Neutrophil (primary cell): Measurements from ENCODE around the gene AGTR1.

Source experiments
- H3K27ac ChIP-seq: fragments of 200-600 bp; sonication (generic); 2 replicates; pipeline ENCODE4 v1.5.1; 2016; ENCODE audit warnings: mild to moderate bottlenecking, moderate library complexity
- H3K27me3 ChIP-seq: fragments of 200-600 bp; sonication (generic); 2 replicates; pipeline ENCODE4 v1.6.0; 2016; ENCODE audit warnings: mild to moderate bottlenecking
- H3K36me3 ChIP-seq: fragments of 200-600 bp; sonication (generic); 2 replicates; pipeline ENCODE4 v1.5.1; 2017
- H3K4me1 ChIP-seq, 2 experiments: fragments of 200-600 bp in 1 of 2; sonication (generic) in 1 of 2; 1 replicate in 1 of 2; 2 replicates in 1 of 2; pipeline versions ENCODE4 v1.5.1 to v1.6.1; 2013 to 2016; ENCODE audit warnings: low read depth in 1 of 2, low read length in 1 of 2, mild to moderate bottlenecking in 1 of 2, moderate library complexity in 1 of 2; ENCODE audit not compliant: control insufficient read depth in 1 of 2, insufficient read depth in 1 of 2
- H3K4me3 ChIP-seq, 2 experiments: fragments of 200-600 bp in 1 of 2; sonication (generic) in 1 of 2; 1 replicate in 1 of 2; 2 replicates in 1 of 2; pipeline ENCODE4 v1.5.1; 2013 to 2016; ENCODE audit warnings: low read depth in 1 of 2, low read length in 1 of 2, mild to moderate bottlenecking in 1 of 2, moderate library complexity in 1 of 2
- H3K9me3 ChIP-seq: fragments of 200-600 bp; sonication (generic); 2 replicates; pipeline ENCODE4 v1.5.1; 2016
- TF ChIP-seq, protein P1 (sequence below): fragments of 200-600 bp; sonication (generic); IDR thresholded peaks from 2 replicates; pipeline ENCODE4 v1.5.1; 2016; ENCODE audit warnings: antibody characterized with exemption

Gene AGTR1

DNA sequence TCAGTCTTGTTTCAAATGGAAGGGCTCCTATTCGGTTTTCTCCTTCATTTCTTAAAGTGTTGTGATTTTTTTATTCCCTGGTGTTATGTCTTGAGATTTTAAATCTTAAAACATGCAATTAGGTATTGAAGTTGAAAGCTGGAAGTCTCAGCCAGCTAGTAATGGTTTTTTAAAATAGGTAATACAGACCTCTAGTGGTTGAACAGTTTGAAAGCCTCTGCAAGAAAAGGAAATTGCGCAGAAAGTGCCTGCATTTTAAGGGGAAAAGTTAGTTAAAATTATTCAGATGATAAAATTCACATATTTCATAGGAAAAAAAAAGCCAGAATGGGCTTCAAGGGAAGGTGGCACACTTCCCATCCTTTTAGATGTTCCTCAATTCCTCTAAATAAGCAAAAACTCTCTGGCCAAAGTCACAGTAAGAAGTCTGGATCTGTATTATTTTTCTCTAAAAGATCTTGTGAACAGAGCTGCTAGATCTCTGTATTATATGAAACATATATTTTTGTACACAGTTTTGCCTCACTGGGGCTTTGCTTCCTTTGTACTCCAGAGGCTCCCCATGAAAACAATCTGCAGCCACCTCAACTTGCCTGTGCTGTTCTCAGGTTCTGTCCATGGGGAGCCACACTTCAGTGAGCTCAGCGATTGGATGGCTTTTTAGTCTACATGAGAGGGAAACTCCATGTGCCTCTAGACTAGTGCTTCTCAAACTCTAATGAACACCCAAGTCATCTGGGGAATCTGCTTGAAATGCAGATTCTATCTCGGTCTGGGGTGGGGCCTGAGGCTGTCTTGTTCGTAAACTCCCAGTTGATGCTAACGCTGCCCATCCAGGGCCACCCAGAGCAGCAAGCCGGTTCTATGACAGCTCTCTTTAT lies 21.5 kb downstream of the AGTR1 start:
- no peaks in the 10 kb centered on the region for H3K9me3 ChIP-seq
- no peaks in the 10 kb centered on the region for H3K36me3 ChIP-seq
- H3K27ac ChIP-seq, result no peak overlapping the region
- peaks cover 6 to 10% of the 10 kb centered on the region in 2 experiments for H3K4me1 ChIP-seq
- H3K4me3 ChIP-seq, result no peak overlapping the region
- H3K27me3 ChIP-seq, result peaks cover 31% of the 10 kb centered on the region
- TF ChIP-seq, protein P1, sequence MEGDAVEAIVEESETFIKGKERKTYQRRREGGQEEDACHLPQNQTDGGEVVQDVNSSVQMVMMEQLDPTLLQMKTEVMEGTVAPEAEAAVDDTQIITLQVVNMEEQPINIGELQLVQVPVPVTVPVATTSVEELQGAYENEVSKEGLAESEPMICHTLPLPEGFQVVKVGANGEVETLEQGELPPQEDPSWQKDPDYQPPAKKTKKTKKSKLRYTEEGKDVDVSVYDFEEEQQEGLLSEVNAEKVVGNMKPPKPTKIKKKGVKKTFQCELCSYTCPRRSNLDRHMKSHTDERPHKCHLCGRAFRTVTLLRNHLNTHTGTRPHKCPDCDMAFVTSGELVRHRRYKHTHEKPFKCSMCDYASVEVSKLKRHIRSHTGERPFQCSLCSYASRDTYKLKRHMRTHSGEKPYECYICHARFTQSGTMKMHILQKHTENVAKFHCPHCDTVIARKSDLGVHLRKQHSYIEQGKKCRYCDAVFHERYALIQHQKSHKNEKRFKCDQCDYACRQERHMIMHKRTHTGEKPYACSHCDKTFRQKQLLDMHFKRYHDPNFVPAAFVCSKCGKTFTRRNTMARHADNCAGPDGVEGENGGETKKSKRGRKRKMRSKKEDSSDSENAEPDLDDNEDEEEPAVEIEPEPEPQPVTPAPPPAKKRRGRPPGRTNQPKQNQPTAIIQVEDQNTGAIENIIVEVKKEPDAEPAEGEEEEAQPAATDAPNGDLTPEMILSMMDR, result no peak

DNA sequence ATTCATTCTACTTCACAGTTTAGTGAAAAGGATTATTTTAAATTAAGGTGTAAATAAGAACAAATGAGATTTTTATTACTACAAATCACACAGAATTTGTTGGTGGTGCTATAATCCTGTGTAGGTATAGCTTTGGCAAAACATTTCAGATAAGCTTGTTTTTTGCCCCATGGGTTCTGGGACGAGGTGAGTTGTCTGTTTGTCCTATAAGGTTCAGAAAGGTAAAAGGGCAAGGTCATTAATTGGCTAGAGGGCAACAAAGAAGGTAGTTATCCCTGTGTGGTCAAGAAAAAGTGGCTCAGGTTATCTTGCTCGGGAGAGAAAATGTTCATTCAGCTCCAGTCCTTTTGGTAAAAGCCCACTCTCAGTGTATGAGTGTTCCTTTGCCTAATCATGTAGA lies 23.2 kb downstream of the AGTR1 start:
- Histone ChIP-seq H3K9me3 (no peaks in the 10 kb centered on the region), H3K27ac (no peak overlapping the region), H3K27me3 (peaks cover 21% of the 10 kb centered on the region), H3K4me1 (peaks cover 6 to 10% of the 10 kb centered on the region in 2 experiments), H3K4me3 (no peak overlapping the region), H3K36me3 (no peaks in the 10 kb centered on the region)
- TF ChIP-seq, protein P1, result no peak

DNA sequence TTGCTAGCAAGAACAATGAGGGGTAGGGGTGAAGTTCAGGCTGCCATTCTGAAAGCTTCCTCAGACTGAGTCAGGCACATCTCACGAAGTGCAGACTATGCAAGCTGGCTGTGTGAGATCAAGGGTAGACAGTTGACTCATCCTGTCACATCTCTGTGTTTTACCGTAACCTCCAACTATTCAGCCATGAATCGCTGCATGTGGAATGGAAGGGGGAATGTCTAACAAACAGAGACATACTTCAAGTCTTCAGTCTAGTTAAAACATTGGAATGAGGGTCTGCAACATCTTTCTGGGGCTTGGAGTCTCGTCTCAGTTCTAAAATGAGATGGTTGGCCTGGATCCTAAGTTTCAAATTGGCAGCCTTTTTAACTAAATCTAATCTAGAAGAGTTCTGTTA lies 25.9 kb downstream of the AGTR1 start:
- no peak overlapping the region for H3K4me3 ChIP-seq

DNA sequence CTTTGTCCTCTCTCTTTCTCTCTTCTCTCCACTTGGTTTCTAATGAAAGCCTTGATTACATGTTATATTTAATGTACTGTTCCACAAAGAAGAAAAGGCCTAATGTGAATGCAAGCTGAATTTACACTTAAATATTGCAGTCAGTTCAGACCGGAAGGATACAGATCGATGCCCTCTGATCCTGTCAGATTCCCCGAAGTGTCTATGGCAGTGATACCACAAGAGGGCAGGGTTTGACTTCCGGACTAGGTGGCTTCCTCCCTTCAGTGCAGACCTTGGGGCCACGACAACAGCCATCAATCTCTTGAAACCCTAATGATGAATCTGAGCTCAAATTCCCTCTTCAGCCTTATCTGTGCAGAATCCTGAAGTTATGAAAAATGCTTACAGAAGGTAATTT lies 29.5 kb downstream of the AGTR1 start:
- Histone ChIP-seq H3K27ac (no peak overlapping the region), H3K27me3 (peaks cover 5% of the 10 kb centered on the region), H3K9me3 (no peaks in the 10 kb centered on the region), H3K4me1 (peaks cover 13 to 24% of the 10 kb centered on the region in 2 experiments), H3K36me3 (no peaks in the 10 kb centered on the region), H3K4me3 (no peak overlapping the region)
- TF ChIP-seq, protein P1, result no peak

More for the DNA sequence above, 25.9 kb downstream of the AGTR1 start:
- Histone ChIP-seq H3K27me3 (peaks cover 21% of the 10 kb centered on the region), H3K4me1 (peaks cover 0 to 9% of the 10 kb centered on the region in 2 experiments), H3K36me3 (no peaks in the 10 kb centered on the region), H3K9me3 (no peaks in the 10 kb centered on the region), H3K27ac (no peak overlapping the region)
- TF ChIP-seq, protein P1, result no peak

DNA sequence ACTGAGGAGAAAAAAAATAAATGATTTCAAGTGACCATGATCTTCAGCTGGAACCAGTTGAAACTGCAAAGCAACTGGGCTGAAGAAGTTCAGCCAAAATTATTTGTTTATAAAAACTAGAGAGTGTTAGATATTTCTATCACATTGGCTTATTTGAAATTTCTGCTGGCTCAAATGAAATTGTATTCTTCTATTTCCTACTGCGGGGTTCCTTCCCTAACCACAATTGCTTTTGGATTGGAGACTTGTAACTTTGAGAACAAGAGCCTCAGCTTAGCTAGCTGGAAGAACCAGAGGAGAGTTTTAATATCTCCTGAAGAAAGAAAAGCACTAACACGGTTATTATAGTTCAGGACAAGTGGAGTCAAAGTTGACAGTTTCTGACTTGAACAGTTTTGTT lies 31.1 kb downstream of the AGTR1 start:
- TF ChIP-seq, protein P1, result no peak
- Histone ChIP-seq H3K36me3 (no peaks in the 10 kb centered on the region), H3K4me3 (no peak overlapping the region), H3K9me3 (no peaks in the 10 kb centered on the region), H3K4me1 (peaks cover 13 to 24% of the 10 kb centered on the region in 2 experiments), H3K27ac (peak overlapping the region; percentile 60), H3K27me3 (no peaks in the 10 kb centered on the region)
